A549 treated with dexamethasone at 1 μM for 4 hours (cell line): ENCODE results near the gene C1QBP. TPM values are rescaled to one million over a fixed set of nuclear protein-coding genes. Genes with fewer than 3 reads are reported as not detected.

Experiments
- total RNA-seq: library from RNA; stranded (reverse); fragments of 200-300 nt; extraction: Qiagen RNA extraction; gene quantifications from 5 replicates; pipeline ENCODE4 v1.2.3, GENCODE V29; 2022

C1QBP gene, protein sequence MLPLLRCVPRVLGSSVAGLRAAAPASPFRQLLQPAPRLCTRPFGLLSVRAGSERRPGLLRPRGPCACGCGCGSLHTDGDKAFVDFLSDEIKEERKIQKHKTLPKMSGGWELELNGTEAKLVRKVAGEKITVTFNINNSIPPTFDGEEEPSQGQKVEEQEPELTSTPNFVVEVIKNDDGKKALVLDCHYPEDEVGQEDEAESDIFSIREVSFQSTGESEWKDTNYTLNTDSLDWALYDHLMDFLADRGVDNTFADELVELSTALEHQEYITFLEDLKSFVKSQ
- 527 to 618 TPM (median 576 TPM) in 5 replicates for total RNA-seq

DNA sequence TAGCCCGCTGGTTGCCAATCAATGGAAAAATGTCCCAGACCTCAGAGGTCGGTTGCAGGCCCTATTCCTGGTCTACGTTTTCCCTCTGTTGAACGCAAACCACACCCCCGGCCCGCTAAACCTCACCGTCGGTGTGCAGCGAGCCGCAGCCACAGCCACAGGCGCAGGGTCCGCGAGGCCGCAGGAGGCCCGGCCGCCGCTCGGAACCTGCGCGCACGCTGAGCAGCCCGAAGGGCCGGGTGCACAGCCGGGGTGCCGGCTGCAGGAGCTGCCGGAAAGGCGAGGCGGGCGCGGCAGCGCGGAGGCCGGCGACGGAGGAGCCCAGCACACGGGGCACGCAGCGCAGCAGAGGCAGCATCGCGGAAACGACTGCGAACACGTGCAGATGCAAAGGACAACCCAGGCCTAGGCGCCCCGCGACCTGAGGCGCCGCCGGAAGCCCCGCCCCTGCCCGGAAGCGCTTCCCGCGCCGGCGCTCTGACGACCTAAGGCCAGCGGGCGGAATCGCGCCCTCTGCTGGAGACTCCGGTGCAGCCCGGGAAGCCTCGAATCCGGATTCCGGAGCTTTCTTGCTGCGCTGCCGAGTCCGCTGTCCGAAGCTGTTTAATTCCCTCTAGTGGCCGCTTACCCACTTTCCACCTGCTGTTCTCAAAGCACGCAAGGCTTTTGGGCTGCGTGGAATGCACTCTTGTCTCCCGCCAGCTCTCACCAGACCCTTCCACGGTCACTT lies at the start of gene C1QBP:
TSS of gene C1QBP (minus strand) at position 440 of the 730 bp plus-strand sequence. CDS start at position 358, 82 bp downstream.

DNA sequence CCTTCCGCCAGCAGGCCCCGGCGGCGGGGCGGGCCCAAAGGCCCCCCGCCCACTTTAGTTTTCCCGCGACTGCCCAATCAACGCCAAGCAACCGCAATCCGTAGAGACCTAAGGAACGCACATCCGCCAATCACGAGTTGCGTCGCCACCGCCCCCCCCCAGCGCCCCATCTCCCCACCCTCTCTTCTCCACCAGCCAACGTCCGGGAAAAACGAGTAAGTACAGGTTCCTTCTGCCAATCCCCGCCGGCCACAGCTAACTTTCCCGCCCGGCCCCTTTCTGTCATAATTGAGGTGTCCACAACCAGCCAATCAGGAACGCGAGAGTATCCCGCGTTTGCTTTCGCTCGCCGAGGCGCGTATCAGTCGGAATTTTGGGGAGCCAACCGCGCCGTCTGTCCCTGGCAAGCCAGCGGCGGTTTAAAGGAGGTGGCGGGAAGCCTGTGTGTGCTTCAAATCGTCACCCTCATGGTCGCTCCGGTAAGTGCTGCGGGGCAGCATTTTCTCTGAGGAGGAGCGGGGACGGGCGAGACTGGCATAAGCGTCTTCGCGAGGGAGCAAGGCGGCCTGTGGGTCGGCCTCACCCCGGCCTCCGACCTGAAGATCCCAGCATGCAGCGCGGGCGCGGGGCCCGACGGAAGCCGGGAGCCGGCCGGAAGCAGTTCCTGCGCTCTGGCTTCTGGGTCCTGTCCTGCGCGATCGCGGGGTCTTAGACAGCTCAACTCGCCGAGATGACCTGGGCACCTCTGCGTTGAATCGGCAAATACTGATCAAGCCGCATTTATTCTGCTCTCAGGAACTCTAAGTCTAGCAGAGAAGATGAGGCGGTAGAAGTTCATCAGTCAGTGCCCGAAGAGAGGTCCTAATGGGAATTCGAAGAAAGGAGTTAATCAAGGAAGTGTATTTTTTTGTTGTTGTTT lies 47.5 kb upstream of the C1QBP start, which contains the start of gene MIS12:
TSS of gene MIS12 (plus strand) at position 361 of the 919 bp plus-strand sequence. CDS start 2,297 bp downstream, outside the sequence.

DNA sequence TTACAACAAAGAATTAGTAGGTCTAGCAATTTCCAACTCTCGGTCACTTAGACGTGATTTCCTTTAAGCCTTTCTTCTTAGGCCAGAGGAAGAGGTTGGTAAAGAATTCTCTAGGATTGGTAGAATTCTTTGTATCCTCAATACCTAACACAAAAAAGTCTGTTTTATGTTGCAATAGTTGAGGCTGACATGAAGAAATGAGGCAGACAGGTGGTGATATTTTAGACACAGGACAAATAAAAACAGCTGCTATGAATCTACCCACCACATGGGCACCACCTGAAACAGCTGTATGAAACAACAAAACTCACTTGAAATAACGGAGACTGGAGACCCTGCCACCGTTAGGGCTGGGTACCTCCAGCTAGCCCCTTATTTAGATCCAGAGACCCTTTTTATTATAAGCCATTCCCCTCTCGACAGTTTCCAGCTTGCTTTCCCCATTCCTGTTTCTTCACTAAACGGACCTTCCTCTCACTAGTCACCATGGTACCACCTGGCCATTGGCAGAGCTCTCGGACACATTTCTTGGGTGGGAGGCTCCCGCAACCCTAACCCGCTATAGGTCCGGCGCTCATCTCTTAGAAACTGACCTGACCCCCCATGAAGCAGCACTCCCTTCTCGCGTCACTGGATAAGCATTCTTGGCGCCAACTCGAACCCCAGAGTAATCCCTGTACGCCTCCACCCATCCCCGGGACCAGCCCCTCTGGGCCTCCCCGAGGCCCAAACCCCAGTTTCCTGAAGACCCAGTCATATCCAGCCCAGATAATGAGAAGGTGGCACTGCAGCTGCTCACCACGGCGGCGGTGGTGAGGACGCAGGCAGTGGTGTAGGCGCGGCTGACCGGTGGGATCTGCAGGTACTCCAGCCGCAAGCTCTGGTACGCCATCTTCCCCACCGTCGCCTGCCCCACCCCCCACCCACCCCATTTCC lies 46.6 kb upstream of the C1QBP start, which contains the start of gene DERL2:
TSS of gene DERL2 (minus strand) at position 909 of the 936 bp plus-strand sequence. CDS start at position 892, 17 bp downstream.

DNA sequence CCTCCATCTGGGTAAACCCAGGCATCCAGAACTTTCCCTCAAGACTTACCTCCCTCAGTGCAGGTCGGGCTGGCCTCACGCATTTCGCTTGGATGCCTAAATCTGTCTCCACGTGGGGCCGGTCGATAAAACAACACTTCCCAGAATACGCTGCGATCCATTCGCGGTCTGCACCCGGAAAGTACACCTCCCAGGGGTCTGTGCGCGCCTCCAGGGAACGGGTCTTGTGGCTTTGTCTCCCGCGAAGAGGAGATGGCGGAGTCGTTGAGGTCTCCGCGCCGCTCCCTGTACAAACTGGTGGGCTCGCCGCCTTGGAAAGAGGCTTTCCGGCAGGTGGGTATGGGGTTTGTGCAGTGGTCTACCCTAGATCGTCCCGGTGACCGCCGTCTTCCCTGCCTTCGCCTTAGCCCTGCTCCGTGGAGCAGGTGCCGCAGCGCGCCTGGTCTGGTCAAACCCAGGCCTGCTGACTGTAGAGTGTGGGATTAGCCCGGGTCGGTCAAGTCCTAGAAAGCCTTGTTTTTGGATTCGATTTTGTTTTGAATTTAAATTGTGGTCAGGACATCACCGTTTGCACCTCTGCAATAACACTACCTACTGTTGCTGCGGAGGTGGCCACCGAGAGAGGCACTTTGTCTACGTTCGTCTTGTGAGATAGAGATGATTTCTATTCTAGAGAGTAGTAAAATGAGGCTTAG lies 18.8 kb downstream of the C1QBP start, which contains the start of gene RPAIN:
TSS of gene RPAIN (plus strand) at position 224 of the 695 bp plus-strand sequence. CDS start at position 253, 29 bp downstream.

DNA sequence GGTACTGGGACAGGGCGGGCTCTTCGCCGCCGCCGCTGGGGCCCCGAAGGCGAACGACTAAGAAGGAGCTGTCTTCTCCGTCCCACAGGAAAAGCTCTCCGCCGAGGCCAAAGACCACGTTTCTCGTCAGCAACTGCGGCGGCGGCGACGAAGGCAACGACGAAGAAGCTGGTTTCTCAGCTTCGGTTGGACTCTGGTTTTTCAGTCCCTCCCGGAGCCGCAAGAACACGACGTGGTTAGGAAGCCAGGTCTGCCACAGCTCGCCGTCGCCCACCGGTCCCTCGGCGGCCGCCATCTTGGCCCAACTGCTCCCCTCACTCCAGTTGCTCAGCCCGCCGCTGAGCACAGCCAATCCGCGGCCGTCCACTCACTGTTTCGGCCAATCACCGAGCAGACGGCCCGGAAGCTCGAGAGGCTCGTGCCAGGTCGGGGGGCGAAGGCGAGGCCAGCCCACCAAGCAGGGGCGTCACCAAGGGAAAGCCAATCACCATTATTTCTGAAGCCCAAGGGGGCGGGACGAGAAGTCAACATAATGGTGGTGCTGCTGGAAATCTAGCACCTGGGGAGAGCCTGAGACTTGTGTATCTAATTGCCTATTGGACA lies 19.5 kb downstream of the C1QBP start, which contains the start of gene NUP88:
TSS of gene NUP88 (minus strand) at position 307 of the 603 bp plus-strand sequence. CDS start at position 295, 12 bp downstream.

Other genes starting within 250 kb of the C1QBP start
- 1.1 to 1.5 TPM (median 1.5 TPM) in 5 replicates for gene ZNF594, start 247.3 kb downstream of the C1QBP start, total RNA-seq
- gene SCIMP, start 204.3 kb downstream of the C1QBP start, total RNA-seq, result not detected in 5 replicates
- 36.8 to 44.3 TPM (median 41.1 TPM) in 5 replicates for gene RABEP1, start 156.9 kb downstream of the C1QBP start, total RNA-seq
- 88.1 to 107 TPM (median 91.3 TPM) in 5 replicates for gene NUP88, start 19.5 kb downstream of the C1QBP start, total RNA-seq
- gene RPAIN, start 19.0 kb downstream of the C1QBP start, total RNA-seq, result 30.4 to 42.0 TPM (median 33.3 TPM) in 5 replicates
- 22.9 to 32.8 TPM (median 30.5 TPM) in 5 replicates for gene DHX33, start 29.8 kb upstream of the C1QBP start, total RNA-seq
- gene DERL2, start 47.0 kb upstream of the C1QBP start, total RNA-seq, result 96.2 to 119 TPM (median 107 TPM) in 5 replicates
- 14.4 to 17.1 TPM (median 15.1 TPM) in 5 replicates for gene MIS12, start 47.4 kb upstream of the C1QBP start, total RNA-seq
- 2.0 to 2.8 TPM (median 2.3 TPM) in 5 replicates for gene NLRP1, start 145.4 kb upstream of the C1QBP start, total RNA-seq